ENCODE data around the gene ONECUT1.

Gene ONECUT1

DNA sequence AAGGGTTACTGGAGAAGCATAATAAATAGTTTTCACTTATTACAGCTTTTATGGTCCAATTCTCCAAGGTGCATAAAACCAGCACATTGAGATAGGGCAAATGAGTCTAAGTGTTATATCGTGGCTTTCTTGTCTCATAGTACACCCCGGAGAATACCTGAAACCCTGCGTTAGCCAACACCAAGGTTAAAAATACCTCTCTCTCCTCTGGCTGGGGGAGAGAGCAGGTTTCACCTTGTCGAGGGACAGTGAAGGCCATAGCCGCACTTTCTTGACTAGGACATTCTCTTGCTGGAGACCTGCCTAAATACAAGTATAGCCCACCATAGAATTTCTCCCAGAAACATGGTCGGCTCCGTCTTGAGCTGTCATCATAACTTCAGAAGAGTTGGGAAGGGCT, 59.5 kb downstream of the ONECUT1 start:
- DNase-seq, result no peak

DNA sequence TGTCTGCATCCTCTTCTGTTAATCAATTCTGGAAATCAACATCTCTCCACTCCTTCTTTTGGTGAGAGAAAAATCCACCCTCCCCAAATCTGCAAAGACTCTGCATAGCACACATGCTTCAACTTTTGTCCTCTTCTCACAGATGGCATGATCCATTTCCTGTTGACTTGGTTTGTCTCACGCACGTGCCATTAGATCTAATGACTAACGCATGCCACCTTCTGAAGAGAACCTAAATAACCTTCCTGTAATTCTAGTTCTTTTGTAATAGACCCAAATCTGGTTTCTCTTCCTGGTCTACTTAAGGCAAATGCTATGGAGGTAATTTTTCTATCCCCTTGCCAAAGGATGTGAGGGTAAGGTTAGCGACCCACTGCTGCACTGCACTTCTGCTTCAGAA, 60.0 kb downstream of the ONECUT1 start:
- DNase-seq, result peak; percentile 41

- DNase-seq, result no peak
Observed at GRCh38 chr15:52728899-52729298, 61.2 kb downstream of the ONECUT1 start.

DNA sequence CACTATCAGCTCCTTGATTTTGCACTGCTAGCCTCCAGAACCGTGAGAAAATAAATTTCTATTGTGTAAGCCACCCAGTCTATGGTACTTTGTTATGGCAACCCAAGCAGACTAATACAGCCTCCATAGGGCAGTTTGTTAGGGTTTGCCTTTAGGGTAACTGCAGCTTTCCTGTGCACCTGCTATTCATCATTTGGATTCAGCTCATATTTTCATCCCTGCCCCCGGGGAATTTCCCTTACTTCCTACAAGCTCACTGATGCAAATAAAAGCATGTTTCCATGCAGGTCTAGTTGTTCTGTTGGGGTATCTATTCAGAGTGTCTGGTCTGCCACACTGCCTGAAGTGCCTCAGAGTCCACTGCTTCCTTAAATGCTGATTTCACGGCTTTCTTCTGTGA, 62.3 kb downstream of the ONECUT1 start:
- no peak for DNase-seq

GRCh38 chr15:52726195-52726594, 63.9 kb downstream of the ONECUT1 start:
- no peak for DNase-seq

DNA sequence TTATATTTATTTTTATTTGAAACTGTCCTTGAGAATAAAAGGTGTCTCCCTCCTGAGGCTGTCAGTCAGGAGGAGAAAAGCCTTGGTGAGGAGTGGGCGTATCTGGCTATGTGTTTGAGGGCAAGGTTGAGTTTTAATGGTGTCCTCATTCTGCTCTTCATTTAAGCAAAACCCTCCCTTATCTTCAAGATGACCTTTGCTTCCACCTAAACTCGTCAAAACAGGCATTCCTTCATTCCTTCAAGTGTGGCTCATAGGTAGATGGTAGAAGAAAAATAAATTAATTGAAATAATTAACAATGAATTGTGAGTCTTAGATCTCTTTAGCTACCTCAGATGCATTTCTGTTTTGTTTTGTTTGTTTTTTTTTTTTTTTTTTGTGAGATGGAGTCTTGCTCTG, 71.6 kb downstream of the ONECUT1 start:
- no peak for DNase-seq

GRCh38 chr15:52717924-52718323, 72.2 kb downstream of the ONECUT1 start:
- DNase-seq, result no peak

- DNase-seq, result no peak
Observed at GRCh38 chr15:52717481-52717880, 72.7 kb downstream of the ONECUT1 start.

GRCh38 chr15:52716536-52716935, 73.6 kb downstream of the ONECUT1 start:
- no peak for DNase-seq

- no peak for DNase-seq
Observed at GRCh38 chr15:52715411-52715810, 74.7 kb downstream of the ONECUT1 start.

DNA sequence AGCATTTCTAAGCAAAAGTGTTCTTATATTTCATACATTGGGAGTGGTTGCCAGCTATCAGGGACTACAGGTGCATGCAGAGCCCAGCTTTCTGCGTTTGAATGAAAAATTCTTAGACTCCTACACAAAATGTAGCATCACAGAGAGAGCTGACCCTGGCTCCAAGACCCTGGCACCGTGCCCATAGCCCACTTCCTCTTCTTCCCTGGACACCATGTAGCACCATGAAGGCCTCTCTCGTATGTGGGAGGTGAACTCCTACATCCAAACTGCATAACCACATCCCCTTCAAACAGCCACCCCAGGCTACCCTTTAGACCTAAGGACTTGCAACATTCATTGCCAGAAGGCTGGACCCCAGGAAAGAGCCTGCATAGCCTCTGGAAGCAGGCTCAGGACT, 75.2 kb downstream of the ONECUT1 start:
- peak; percentile 27 for DNase-seq

DNA sequence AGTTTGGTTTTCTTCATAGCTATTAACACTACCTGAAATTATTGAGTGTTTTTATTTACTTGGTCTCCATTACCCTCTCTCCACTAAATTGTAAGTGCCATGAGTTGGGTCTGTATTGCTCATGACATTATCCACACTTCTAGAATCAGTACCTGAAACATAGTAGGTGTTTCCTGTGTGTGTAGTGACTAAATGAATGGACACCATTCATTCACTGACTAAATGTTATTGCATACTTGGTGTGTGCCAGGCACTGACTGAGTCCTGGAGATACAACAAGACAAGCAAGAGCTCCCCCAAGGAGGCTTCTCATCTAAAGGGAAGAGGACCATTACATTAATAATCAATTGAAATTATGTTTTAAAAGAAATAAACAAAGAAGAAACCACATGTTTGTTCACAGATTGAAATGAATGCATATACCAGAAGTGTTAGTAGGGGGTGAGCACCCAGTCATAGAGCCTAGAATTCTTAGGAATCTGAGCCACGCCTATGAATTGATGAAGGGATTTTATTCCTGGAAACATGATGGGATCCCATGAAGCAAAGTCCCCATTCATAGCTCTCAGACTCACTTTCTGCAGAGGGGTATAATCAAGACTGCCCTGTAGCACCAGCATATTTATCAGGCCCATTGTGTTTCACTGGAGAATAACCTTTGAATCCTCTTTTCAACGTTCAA, 79.3 kb downstream of the ONECUT1 start:
- DNase-seq, result no peak

- no peak for DNase-seq
Observed at GRCh38 chr15:52710050-52710707, 80.0 kb downstream of the ONECUT1 start.

DNA sequence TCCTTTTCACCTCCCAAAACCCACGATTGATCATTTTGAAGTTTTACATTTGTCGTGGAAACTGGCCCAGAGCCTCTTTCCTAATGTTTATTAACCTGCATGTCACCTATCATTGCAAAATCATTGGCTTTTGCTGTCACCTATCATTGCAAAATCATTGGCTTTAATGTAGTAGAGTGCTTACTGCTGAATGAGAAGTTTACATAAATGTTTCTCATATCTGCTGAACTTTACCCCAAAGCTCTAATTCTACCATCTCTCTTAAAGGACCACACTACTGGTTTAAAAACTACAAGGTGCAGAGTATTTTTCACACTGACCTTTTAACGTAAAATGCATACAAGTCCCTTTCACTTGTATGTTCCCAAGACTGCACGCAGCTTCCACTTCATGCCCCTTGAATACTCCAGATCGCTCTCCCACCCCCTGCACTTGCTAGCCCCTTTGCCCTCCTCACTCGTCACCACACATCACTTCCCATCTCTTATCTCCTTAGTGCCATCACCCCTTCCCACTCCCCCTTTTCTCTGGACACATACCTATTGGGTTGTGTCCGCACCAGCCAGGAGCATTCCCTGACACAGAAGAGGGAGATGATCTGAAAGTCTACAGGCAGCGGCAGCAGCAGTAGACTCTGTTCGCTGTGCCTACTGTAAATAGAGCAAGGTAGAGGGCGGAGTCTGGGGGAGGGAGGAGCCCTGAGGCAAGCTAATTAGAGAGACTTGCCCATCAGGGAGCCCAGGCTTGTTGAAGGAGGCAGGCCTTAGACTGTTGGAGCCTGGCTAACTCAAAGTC, 80.8 kb downstream of the ONECUT1 start:
- no peak for DNase-seq
